Motor neuron (in vitro differentiated cells): ENCODE data around the gene BHLHE23. TPM values are rescaled to one million over a fixed set of nuclear protein-coding genes. Genes with fewer than 3 reads are reported as not detected.

Experiments used
- ATAC-seq, 8 experiments: fragments of 200-7000 bp; cut with Tn5 transposase; replicated peaks in 6 of 8; 2 replicates each; pipeline ENCODE4 v1.8.0; 2021; ENCODE audit warnings: mild to moderate bottlenecking in 8 of 8, moderate library complexity in 8 of 8
- H3K27ac ChIP-seq, 2 donors: fragments of 250-450 bp; sonication (Bioruptor Pico); 2 replicates each; pipeline ENCODE4 v1.9.0; 2021; ENCODE audit warnings: antibody characterized with exemption in 2 of 2, mild to moderate bottlenecking in 2 of 2, moderate library complexity in 1 of 2
- H3K4me1 ChIP-seq, 2 donors: fragments of 250-450 bp; sonication (Bioruptor Pico); replicated peaks in 1 of 2; 2 replicates each; pipeline ENCODE4 v1.6.1; 2021; ENCODE audit warnings: antibody characterized with exemption in 2 of 2, mild to moderate bottlenecking in 2 of 2, moderate library complexity in 1 of 2
- H3K4me3 ChIP-seq, 5 donors: fragments of 250-450 bp; sonication (Bioruptor Pico); 2 replicates each; pipeline ENCODE4 v1.9.0; 2021; ENCODE audit warnings: antibody characterized with exemption in 5 of 5, mild to moderate bottlenecking in 5 of 5, moderate library complexity in 4 of 5
- WGBS, 10 experiments: fragments of 450-650 bp; shearing (Covaris generic); methylation state at CpG; one replicate each; pipeline ENCODE4 v1.0.0; 2022; 5-methylcytosine and 5-hydroxymethylcytosine counted together
- in situ Hi-C, 9 experiments: fragments of 400-800 bp; cut with MboI; loops; one replicate each; pipeline ENCODE4 v1.15.0; 2021; ENCODE audit warnings: low sequenced_read_pairs in 9 of 9, low pct_unique_long_range_greater_than_20kb in 2 of 9; ENCODE audit not compliant: unreplicated experiment in 9 of 9
- total RNA-seq, 8 experiments: library from RNA; unstranded; fragments of 300-600 nt; gene quantifications; 2 replicates each; pipeline versions ENCODE4 v1.2.3 to v1.2.4, GENCODE V29; 2022

The BHLHE23 gene
- total RNA-seq, 8 experiments from 2014 or later, result 0.21 to 0.52 (median 0.22) TPM; not detected in 5

- WGBS, 10 experiments, result 0 to 63% (median 24%) methylated on average over 2 to 8 of the region's 18 CpGs; no CpG with 5 or more reads in 3 of the 10 experiments
- Histone ChIP-seq H3K27ac (peak overlapping the region; percentile 80 to 90), H3K4me3 (no peak overlapping the region), H3K4me1 (peaks cover 54 to 60% of the 10 kb centered on the region in 2 donors)
- in situ Hi-C loops, result no loop called here
- ATAC-seq, result peak in 6 of 8 experiments; percentile 42 to 88 (median 84)
Measured at GRCh38 chr20:62984666-62985443, 21.9 kb downstream of the BHLHE23 start.

- no peak overlapping the region for H3K27ac ChIP-seq
Measured at GRCh38 chr20:62983210-62983609, 23.6 kb downstream of the BHLHE23 start.

DNA sequence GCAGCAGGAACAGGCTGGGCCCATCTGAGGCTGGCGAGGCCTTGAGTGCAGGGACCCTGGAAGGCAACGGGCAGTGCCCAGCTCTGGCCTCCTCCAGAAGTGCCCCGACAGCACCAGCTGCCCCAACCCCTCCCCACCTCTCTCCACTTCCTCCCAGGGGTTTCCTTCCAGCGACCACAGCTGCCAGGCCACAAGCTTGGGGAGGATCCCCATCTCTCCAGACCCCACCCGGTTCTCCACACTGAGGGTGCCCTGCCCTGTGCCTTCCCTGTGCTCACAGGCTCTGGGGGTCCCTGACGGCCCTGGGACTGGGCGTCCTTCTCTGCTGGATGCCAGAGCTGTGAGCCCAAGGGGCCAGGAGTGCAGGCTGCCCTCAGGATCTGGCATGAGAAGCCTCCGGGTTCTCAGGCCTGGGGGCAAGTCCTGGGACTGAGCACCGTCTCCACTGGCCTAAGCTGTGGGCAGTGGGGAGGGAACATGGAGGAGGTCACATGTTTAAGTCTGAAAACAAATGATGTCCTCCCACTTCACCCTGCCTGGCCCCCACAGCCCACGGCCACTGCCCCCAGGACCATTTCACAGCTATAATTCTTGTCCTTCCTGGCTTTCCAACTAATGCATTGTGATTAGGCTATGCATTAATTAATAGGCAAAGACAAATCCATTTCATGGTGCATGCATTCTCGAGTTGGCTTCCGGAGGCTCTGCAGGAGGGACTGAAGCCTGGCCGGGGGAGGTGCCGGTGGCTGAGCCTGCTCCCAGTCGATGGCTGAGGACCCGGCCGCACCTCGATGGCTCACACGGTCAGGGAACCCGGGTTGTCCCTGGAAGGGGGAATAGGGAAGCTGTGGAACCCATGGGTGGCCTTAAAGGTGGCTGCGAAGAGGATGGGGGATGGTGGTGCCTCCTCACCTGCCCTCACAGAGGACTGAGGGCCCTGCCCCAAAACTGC lies 24.4 kb downstream of the BHLHE23 start:
- Histone ChIP-seq H3K4me1 (peaks cover 66 to 71% of the 10 kb centered on the region in 2 donors), H3K27ac (no peak overlapping the region), H3K4me3 (no peak overlapping the region)
- ATAC-seq, result no peak
- WGBS, 10 experiments, result 53 to 100% (median 74%) methylated on average over 1 to 5 of the region's 21 CpGs; no CpG with 5 or more reads in 4 of the 10 experiments
- in situ Hi-C loops, result no loop called here

More at GRCh38 chr20:62983210-62983609, 23.6 kb downstream of the BHLHE23 start:
- ATAC-seq, result no peak
- H3K4me1 ChIP-seq, result peaks cover 63 to 70% of the 10 kb centered on the region in 2 donors
- whole genome bisulfite sequencing, 10 experiments, result 20 to 83% (median 74%) methylated on average over 1 to 4 of the region's 6 CpGs; no CpG with 5 or more reads in 6 of the 10 experiments
- in situ Hi-C loops, result no loop called here
- H3K4me3 ChIP-seq, result no peak overlapping the region

GRCh38 chr20:62980970-62981369 lies 25.8 kb downstream of the BHLHE23 start:
- Histone ChIP-seq H3K4me1 (peaks cover 60 to 62% of the 10 kb centered on the region in 2 donors), H3K27ac (no peak overlapping the region), H3K4me3 (no peak overlapping the region)
- 0 to 100% methylated on average over 1 of the region's 28 CpGs; no CpG with 5 or more reads in 8 of the 10 experiments for WGBS, 10 experiments
- in situ Hi-C loops, result no loop called here
- ATAC-seq, result peak in 1 of 8 experiments; percentile 60

GRCh38 chr20:62980380-62980960 lies 26.3 kb downstream of the BHLHE23 start:
- H3K4me1 ChIP-seq, result peaks cover 55 to 57% of the 10 kb centered on the region in 2 donors
- WGBS, 10 experiments, result 2 to 53% (median 35%) methylated on average over 5 to 13 of the region's 19 CpGs; no CpG with 5 or more reads in 2 of the 10 experiments
- peak in 2 of 8 experiments; percentile 1 to 14 for ATAC-seq

DNA sequence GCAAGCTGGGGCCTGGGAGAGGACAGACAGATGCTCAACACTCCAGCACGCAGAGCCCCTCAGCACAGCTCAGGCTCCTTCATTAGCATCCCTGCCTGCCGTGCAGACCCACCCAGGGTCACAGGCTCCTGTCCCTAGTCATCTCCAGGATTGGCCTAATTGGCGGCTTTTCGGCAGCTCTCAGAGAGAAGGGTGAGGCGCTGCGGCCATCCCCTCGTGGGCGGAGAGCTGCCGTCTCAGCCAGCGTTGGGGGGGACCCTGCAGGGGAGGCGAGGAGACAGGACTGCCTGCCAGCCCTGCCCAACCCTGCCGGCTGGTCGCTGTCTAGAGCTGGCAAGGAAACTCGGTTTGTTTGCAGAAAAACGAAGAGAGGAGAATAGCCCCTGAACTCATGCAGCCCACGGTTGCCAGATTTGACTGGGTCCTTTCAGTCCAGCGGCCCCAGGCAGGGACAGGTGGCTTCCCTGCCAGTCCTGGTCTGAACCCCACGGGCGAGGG lies 26.8 kb downstream of the BHLHE23 start:
- H3K4me1 ChIP-seq, result peaks cover 49 to 52% of the 10 kb centered on the region in 2 donors
- H3K27ac ChIP-seq, result no peak overlapping the region
- ATAC-seq, result peak in 6 of 8 experiments; percentile 13 to 41 (median 27)
- in situ Hi-C loops, result no loop called here
- H3K4me3 ChIP-seq, result no peak overlapping the region
- WGBS, 10 experiments, result 0 to 70% (median 5%) methylated on average over 1 to 6 of the region's 19 CpGs; no CpG with 5 or more reads in 2 of the 10 experiments

More at GRCh38 chr20:62980380-62980960, 26.3 kb downstream of the BHLHE23 start:
- Histone ChIP-seq H3K27ac (no peak overlapping the region), H3K4me3 (no peak overlapping the region)
- in situ Hi-C loops, result no loop called here

DNA sequence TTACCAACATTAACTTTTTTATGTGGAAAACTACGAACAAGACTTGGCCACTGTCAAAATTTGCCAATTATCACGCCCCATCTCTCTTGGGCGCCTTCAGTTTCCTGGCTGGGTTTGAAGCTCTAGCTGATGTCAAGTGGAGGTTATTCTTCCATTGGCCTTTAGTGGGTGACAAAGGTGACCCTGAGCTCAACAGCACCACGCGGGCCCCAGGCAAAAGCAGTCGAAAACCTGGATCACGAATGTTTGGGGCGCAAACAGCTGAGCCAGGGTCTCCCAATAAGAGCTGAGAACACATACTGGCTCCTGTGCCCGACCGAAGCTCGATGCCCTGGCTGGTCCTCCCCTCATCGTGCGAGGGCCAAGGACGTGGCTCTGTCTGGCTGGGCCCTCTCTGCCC lies 27.5 kb downstream of the BHLHE23 start:
- H3K27ac ChIP-seq, result no peak overlapping the region
- H3K4me1 ChIP-seq, result peaks cover 43 to 48% of the 10 kb centered on the region in 2 donors
- no peak overlapping the region for H3K4me3 ChIP-seq
- 60 to 100% (median 92%) methylated on average over 2 to 8 of the region's 14 CpGs; no CpG with 5 or more reads in 1 of the 10 experiments for WGBS, 10 experiments
- ATAC-seq, result no peak
- in situ Hi-C loops, result no loop called here

DNA sequence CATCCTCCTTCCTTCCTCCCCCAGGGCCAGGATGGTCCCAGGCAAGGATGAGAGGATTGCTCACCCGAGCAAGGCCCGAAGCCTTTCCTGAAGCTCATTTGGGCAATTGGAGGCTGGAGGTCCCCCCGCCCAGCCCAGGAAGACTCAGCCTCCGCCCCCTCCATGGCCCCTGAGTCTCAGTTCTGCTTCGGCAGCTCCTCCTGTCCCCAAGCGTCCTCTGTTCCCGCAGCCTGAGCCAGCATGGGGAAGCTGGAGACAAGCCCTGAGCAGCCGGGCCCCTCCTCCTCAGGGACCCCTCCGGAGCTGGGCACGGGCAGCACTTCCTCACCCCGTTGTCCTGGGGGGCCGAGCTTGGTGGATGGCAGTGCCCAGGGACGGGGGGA lies 28.2 kb downstream of the BHLHE23 start:
- no peak for ATAC-seq
- peaks cover 38 to 40% of the 10 kb centered on the region in 2 donors for H3K4me1 ChIP-seq
- H3K4me3 ChIP-seq, result no peak overlapping the region
- in situ Hi-C loops, result no loop called here
- WGBS, 10 experiments, result no CpG with 5 or more reads among the region's 13 CpGs
- H3K27ac ChIP-seq, result no peak overlapping the region

DNA sequence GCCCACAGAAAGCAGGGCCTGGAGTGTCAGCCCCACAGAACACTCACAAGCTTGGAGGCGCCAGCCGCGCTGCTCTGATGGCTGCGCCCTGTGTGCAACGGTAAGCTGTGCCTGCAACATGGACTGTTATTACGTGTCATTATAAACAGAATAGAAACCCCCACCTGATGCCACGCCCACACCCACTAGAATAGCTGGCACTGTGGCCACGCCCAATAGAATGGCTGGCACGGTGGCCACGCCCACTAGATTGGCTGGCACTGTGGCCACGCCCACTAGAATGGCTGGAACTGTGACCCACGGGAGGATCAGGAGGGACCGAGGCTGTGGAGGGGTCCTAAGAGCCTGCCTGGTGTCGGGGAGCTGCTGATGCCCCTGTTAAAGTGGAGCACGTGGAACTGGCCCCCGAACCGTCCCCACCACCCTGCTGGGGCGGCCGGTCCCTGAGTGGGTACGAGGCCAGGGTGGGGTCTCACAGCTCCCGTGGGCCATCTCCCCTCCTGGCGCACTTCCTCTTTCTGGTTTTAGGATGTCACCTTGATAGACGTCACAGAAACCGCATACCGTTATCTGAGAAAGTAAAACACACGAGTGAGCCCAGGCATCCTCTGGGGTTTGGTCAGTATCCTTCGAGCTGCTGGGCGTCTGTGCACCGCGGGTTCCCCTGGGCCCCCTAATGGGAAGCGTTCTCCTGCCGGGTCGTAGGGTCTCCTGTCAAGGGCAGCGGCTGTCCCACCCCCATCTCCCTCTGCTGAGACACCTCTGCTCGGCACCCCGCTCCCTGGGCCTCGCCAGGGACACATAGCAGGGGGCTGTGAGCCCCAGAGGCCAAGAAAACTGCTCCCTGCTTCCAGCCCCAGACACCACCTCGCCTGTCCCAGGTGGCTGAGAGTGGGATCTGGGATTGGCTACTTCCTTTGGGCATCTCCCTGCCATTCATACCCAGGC lies 28.9 kb downstream of the BHLHE23 start:
- 50 to 90% (median 83%) methylated on average over 1 to 11 of the region's 38 CpGs; no CpG with 5 or more reads in 3 of the 10 experiments for WGBS, 10 experiments
- Histone ChIP-seq H3K4me1 (peaks cover 38 to 40% of the 10 kb centered on the region in 2 donors), H3K27ac (no peak overlapping the region), H3K4me3 (no peak overlapping the region)
- no peak for ATAC-seq
- in situ Hi-C loops, result no loop called here

- in situ Hi-C loops, result no loop called here
- Histone ChIP-seq H3K4me3 (no peak overlapping the region), H3K27ac (no peak overlapping the region), H3K4me1 (peaks cover 30 to 34% of the 10 kb centered on the region in 2 donors)
- no peak for ATAC-seq
- WGBS, 10 experiments, result 76 to 100% (median 100%) methylated on average over 1 to 4 of the region's 16 CpGs; no CpG with 5 or more reads in 7 of the 10 experiments
Measured at GRCh38 chr20:62976886-62977285, 29.9 kb downstream of the BHLHE23 start.

DNA sequence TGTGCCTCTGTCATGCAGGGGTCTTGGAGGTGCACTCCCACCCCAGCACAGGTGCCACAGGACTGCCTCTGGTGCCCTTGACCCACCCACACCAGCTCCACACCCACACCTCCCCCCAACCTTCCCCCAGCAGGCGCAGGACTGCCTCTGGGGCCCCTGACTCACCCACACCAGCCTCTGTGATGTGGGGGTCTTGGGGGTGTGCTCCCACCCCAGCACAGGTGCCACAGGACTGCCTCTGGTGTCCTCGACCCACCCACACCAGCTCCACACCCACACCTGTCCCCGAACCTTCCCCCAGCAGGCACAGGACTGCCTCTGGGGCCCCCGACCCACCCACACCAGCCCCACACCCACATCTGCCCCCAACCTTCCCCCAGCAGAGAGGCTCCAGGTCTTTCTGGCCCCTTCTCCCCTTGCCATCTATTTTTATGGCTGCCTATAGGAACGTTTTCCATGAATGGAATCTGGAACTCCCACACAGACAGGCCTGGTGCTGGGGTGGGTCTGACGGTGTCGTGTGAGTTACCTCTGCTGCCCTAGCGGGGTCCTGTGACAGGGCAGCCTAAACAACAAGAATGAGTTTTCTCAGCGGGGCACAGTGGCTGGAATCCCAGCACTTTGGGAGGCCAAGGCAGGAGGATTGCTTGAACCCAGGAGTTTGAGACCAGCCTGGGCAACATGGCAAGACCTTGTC lies 30.8 kb downstream of the BHLHE23 start:
- H3K4me1 ChIP-seq, result peaks cover 23 to 29% of the 10 kb centered on the region in 2 donors
- H3K4me3 ChIP-seq, result no peak overlapping the region
- WGBS, 10 experiments, result 20 to 100% (median 60%) methylated on average over 1 to 4 of the region's 9 CpGs; no CpG with 5 or more reads in 3 of the 10 experiments
- in situ Hi-C loops, result no loop called here
- H3K27ac ChIP-seq, result no peak overlapping the region
- no peak for ATAC-seq
